NCI-H446 treated with DMSO at 0.1 percent for 48 hours (cell line): ENCODE measurements around the gene ELAVL2.
"Not testable (repeated sequence)": the region's sequence is repeated elsewhere in the genome, so short reads cannot be mapped to it uniquely, and the experiment has no call there.

ENCODE experiments used
- DNase-seq: peaks from one replicate; lab custom pipeline; 2025; lab: John Stamatoyannopoulos, UW

The ELAVL2 gene

DNA sequence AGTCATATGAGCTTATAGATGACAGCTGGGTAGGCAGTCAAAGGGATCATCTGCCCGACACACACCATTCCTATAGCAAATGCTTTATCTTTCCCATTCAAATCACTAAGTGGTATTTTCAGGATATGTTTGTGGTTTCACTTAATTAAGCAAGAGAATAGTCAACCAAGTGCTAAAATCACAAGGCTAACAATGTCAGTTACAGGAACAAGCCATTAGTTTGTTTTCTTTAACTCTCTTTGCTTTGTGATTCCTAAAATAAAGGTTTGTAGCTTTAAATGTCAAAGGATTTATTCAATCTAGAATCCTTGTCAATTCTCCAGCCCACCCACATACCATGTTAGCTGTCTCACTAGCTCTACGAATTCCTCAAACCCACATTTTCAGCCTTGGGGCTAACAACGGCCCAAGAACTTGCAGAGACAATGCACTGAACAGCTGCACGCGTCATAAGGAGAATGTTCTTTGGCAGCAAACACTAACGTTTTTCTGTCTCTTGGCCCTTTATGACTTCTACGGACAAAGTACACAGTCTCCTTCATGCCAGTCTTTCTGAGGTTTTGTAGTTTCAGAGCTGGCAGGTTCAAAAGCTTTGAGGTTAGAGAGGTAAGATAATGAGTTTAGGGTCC lies 56.6 kb downstream of the ELAVL2 start:
- no peak for DNase-seq

DNA sequence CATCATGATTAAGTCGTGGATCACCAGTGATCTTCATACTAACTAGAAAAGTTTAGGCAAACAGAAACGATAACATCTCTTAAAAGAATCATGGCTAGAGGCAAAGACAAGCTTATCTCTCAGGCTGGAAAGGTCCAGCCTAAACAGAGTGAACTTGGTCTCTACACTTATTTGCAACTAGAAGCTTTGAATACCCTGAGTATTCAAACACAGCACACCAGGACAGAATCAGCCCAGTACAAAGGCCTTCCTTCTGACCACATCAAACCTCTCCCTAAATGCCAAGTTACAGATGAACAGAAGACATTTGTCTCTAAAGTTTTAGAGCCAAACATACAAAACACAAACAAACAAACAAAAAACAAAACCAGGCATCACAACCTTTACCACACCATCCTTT lies 57.2 kb downstream of the ELAVL2 start:
- no peak for DNase-seq

DNA sequence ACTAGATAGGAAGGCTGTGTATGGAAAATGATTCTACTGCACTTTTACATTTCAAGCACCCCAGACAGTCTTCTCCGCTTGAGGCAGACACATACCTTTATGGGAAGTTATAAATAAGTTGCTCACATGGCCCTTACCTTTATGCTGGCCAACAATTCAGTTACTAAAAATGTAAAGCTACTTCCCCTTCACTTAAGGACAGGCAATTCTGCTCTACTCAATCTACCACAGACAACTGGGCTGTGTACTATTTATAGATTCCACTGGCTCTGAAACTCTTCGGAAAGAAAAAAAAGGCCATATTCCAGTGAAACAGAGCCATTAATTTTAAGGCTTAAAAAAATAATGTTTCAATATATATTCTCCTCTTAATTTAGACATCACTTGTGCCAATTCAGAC lies 59.4 kb downstream of the ELAVL2 start:
- DNase-seq: no peak

DNA sequence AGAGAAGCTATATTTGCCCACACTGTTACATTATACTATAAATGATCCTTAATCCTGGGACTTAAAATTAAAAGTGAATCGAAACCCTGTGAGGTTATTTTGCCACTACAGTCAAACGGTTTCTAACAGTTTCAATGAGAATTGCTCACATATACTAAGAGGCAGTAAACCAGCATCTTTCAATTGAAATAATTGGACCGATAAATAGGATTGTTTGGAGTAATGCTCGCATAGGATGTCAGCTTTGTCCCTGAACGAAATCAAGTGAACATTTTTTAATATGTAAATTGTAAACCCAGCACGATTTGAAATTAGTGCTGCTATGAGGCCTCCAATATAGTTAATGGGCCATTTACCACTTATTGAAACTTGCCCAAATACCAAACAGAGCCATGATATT lies 60.5 kb downstream of the ELAVL2 start:
- no peak for DNase-seq

DNA sequence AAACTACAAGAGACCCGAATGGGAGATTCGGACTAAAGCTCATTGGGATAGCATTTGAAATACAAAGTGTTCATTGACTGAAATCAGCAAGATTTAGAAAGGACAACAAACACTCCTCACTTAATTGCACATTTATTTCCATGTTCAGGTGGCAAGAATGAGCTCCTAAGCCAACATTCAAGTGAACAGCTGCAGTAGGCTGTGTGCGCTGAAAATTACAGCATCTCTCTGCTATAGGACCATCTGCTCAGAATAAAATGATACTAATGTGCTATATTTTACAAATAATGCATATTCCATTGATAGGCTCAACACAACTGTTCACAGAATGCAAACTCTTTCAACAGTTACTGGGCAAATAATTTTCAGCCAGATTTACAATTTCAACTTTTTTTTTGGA lies 61.8 kb downstream of the ELAVL2 start:
- peak; percentile 21 for DNase-seq

DNA sequence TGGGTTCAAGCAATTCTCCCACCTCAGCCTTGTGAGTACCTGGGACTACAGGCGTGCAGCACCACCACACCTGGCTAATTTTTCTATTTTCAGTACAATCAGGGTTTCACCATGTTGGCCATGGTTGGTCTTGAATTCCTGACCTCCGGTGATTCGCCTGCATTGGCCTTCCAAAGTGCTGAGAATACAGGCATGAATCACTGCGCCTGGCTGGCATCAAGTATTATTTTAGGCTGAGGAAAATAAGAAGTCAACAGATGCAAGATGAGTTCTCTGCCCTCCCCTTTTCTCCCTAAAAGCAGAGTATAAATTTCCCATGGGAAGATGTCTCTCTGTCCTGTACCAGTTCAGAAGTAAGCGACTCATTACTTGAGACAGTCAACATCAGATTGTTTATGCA lies 71.5 kb downstream of the ELAVL2 start:
- no peak for DNase-seq

DNA sequence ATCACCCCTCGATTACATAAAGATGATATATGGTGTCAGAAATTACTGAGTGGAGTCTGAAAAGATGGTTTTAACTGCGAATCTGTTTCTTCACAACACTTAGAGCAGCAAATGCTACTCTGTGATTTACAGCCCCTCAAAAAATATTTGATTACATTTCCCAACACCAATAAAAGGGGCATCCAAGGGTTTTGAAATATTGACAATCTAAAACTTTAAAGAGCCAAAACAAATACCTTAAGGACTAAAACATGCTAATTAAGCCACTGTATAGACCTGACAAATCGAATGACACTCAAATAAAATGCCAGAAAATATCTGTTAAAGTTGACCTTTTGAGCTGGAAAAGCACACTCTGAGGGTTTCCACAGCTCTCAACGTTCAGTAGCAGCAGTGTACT lies 73.2 kb downstream of the ELAVL2 start:
- no peak for DNase-seq

DNA sequence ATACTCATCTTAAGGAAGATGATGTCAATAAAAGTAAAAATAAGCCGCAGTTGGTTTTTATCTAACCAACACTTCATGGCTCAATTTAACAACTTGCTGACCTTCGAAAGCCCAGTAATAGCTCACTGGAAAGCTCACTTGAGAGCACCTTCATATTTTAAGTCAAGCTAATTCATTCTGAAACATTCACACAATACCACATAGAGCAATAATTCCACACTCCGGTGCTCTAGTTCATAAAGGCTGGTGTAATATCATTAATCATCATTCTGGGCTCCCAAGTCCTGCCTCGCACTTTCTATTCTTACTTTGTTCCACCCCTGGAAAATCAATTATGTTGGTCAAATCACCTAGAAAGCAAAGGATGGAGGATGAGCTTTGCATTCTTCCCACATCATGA lies 74.4 kb downstream of the ELAVL2 start:
- DNase-seq: no peak

DNA sequence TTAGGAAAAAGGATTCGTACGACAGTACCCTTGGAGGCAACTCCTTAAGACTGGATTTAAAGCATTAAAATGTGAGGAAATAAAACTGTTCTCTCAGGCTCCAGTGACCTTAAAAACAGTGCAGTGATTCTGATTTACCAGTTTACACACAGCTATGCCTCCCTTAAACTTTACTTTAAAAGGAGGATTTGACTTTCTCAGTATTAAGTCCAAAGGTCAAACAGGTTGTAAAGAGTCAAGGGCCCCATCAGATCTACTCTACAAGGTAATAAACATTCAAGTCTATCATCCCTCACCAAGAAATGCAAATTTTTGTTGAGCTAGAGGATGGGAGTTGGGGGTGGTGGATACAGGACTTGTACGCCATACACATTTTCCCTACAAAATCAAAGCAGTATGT lies 75.2 kb downstream of the ELAVL2 start:
- DNase-seq: no peak

DNA sequence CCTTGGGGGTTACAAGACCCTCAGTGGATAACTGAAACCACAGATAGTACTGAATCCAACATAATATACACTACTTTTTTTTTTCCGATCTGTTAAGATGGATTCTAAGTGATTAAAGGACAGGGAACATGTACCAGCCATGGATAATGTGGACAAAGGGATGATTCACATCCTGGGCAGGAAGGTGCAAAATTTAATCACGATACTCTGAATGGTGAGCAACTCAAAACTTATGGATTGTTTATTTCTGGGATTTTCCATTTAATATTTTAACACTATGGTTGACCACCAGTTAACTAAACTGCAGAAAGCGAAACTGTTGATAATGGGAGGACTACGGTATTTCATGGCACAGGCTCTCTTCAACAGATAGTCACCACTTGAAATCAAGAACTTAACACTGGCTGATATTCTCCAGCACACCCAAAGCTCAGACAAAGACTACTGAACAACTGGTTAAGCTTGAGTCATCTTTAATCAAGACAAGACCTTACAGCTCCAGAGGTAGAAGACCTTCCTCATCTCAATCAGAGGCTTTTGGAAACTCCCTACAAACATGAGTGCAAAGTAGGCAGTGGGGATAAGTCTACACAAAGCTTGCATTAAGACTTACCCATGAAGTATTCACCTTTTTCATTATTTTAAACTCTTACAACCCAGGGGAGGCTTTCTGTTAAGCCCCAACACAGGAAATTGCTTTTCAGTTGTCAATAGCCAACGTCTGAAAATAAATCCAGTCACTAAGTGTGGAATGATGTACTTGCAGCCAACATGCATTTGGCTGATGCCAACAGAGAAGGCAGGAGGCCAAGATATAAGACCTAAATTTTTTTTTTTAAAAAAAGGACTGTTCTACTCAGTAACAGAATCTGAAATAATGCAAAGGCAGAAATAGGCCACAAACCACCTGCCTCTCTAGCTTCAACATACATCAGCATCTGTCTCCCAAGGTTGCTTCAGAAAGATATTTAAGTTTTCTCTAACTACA lies 78.7 kb downstream of the ELAVL2 start:
- DNase-seq: peak; percentile 88

DNA sequence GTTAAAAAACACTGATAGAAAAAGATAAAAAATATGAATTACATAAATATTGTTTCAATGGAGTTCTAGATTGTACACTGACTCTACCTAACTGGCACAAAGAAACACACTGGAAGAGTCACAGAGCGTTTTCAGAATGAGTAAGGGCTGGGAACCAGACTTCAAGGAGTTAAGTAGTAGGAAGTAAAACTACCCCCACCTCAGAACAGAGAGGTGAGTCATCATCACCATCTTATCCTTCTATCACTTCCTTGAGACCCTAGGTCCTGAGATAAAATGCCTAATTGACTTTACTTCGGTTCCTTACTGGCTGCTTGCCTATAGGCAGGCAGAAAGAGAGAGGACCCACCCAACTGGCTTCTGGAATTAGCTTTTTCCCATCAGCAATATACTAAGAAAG lies 79.7 kb downstream of the ELAVL2 start:
- DNase-seq: no peak

DNA sequence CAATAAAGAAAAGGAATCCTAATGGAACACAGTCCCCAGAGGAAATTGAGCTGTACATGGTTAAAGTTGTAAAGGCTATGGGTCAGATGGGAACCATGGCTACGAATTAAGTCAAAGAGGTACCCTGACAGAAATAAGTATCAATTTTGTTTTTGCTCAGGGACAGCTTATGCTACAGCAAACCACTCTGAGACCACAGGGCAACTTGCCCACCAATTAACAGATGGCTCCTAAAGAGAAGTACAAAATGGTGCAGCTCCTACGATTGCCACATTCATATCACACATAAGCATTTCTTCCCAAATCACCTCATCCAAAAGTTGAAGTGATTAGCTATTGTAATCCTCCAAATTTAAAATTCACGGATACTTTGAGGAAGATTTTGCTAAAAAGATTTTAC lies 83.0 kb downstream of the ELAVL2 start:
- peak; percentile 27 for DNase-seq

DNA sequence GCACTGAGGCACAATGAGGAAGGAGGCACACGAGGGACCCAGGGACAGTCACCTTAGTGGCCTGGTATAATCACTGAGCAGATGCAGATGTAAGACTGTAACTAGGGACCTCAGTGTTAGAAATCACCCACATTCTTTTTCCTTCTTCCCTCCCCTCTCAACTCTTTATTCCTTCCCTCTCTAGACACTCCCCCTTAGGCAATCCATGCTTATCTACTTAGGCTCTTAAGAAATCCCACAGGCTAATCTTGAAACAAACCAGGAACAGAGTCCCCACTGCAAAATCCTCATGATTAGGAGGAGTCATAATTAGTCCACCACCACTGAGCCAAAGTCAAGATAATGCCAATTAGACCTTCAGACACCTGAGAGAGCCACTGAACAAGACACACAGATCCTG lies 84.7 kb downstream of the ELAVL2 start:
- DNase-seq: no peak

DNA sequence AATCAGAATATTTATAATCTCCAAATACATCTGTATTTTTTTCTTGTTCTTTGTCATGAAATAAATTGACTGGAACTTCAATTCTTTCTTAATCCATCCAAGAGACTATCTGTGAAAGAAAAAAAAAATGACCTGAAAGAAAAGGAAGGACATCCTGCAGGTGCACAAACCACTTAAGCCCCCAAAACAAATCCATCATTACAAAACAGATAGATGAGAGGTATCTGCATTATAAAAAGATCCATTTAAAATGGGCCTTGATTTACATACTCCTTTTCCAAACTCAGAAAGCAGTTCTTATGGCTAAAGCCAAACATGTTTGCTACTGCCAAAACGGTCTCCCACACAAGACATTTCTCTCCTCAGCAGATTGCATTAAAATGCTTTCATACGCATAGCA lies 85.5 kb downstream of the ELAVL2 start:
- DNase-seq: no peak

DNA sequence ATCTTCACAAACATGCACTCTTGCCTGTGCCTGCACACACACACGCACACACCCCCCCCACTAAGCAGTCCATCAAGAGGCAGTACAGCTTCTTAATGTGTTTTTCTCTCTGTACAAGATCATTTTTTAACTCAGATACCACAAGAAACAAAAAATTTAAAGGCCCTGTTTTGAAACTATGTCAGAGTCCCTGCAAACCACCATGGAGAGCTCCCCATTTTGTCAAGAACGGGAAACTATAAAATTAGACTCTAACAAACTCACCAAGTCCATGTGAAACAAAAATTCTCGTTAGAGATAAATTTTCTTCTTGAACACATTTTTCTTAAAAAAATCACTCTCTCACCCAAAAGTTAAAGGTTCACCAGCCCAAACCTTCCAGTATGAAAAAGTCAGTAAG lies 86.3 kb downstream of the ELAVL2 start:
- peak; percentile 34 for DNase-seq

DNA sequence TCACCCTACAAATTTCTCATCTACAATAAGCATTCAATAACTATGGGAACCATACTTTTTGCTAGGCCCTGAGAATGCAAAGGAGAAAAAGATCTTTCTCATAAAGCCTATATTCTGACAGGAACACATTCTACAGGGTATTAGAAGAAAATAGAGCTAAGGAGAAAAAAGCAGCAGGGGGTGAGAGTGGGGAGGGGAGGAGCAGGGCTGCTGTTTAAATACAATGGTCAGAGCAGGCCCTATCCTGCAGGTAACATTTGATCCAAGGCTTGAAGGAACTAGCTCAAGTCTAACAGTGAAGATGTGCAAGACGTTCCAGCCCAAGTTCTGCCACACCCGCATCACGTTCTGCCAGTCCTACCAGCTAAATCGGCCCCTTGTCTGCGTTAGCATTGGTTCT lies 89.7 kb downstream of the ELAVL2 start:
- no peak for DNase-seq

DNA sequence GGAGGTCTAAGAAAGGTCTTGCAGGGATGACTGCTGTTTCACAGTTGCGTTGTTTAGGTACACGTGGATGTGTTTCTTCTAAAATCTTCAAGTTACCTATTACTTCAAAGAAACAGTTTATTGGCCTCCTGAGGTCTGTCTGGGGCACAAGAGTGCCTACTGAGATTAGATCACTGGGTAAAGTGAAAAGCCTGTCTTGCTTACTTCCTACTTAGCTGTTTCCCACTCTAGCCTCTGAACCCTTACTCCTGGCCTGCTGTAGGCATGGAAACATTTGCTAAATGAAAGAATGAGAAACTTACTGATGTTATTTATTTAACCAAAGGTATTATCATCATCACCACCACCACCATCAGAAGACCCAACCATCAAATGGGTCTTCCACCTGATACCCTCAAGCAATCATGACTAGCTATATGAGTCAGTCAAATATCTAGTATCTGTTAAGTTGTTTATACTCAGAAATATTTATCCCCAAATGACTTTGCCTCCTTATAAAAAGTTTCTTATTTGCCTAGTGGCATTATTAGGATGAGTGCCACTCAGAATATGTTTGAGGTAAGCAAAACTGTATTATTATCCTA lies 92.5 kb downstream of the ELAVL2 start:
- DNase-seq: no peak

DNA sequence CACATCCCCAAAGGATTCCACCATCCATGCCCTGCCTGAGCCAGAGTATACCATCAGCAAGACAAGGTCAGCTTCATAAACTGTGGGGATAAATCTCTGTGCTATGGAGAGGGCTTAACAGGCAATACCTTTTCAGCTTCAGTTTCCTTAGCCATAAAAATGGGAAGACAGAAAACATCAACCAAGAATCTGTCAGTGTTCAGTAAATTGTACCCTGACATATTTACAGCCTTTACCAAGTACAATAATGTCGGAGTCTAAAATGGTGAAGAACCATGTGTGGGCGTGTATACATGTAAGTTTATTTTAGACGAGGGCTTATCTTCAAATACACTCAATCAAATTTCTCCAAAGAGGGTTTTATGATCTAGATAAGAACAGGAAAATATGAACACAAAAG lies 94.7 kb downstream of the ELAVL2 start:
- DNase-seq: no peak

DNA sequence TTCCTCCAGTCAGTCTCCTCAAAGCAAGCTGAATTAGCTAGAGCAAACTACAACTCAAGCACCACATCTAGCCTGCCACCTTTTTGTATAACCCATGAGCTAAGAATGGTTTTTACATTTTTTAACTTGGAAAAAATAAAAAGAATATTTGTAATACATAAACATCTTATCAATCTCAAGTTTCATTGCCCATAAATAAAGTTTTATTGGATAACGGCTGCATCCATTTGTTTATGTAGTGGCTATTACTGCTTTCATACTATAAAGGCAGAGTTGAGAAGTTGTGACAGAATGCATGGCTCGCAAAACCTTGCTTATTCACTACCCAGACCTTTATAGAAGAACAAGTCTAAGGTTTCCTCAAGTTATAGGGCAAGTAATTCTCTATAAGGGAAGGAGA lies 95.7 kb downstream of the ELAVL2 start:
- no peak for DNase-seq

DNA sequence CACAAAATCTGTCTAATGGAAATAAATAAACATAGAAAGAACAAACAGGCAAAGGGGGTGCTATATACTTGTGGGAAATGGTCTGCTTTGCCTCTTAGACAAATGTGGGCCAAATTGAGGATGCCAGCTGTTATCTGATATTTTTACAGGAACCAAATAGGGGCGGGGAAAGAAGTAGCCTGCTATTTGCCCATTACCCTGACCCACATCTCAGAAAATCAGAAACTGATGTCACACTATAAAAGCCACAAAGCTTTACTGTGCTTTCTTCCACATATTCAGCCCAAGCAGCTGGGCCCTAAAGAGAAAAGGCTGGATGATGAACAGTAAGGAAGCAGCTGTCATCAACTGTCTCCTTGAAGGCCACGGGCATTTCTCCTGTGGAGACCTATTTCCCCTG lies 97.3 kb downstream of the ELAVL2 start:
- no peak for DNase-seq

DNA sequence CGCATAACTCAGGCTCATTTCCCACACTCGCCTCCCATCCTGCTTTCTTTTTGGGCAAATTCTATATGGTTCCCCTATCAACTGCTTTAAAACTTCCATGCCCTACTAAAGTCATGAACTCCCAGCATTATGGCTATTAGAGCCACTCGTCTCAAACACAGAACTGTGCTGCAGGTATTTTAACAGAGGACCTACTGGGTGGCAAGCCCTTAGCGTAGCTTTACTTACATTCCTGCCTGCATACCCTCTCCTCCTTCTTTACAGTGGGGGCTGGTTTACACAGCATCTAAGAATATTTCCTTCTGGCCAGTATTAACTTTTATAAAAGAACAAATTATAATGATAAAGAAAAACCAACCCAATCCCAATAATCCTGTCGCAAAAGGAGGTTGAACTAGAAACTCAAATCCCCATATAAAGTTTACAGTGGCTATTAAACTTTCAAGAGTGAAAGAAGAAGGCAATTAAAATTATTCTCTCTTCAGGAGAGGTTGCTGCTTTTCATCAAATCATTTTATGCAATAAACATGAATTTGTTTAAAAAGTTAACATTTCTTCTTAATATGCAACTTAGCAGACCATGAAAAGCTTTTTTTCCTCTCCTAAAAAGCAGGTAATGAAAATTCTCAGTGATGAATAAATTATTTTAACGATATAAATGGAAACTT lies 100.6 kb downstream of the ELAVL2 start:
- DNase-seq: no peak

DNA sequence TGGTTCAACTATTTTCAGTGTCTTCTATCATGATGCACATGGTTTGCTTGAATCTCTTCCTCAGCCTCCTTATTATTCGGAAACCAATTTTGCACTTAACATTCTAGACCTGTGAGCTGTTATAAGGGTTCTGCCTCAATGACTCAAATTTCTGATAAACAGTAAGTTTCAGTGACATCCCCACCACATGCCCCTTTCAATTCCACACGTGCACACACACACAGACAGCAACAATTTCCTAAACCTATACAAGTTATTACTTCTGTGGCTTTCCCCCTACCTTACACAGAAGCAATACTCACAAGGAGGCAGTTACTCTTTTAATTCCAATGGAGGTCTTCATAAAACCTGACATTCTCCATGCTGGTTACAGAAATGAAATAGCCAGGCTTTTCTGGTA lies 102.4 kb downstream of the ELAVL2 start:
- DNase-seq: no peak

DNA sequence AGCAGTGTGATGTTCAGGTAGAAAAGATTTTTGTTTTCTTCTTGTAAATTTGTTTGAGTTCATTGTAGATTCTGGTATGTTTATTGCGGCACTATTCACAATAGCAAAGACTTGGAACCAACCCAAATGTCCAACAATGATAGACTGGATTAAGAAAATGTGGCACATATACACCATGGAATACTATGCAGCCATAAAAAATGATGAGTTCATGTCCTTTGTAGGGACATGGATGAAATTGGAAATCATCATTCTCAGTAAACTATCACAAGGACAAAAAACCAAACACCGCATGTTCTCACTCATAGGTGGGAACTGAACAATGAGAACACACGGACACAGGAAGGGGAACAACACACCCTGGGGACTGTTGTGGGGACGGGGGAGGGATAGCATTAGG lies 103.0 kb downstream of the ELAVL2 start:
- DNase-seq: not testable (repeated sequence)
